CD4-positive, alpha-beta memory T cell (primary cell): ENCODE measurements around the gene ASTL. TPM values are rescaled to one million over a fixed set of nuclear protein-coding genes. Genes with fewer than 3 reads are reported as not detected.
"Not testable (repeated sequence)": the region's sequence is repeated elsewhere in the genome, so short reads cannot be mapped to it uniquely, and the experiment has no call there.

ENCODE experiments used
- CTCF ChIA-PET: fragments of 350-600 bp; sonication (Branson Sonifier 250); formaldehyde crosslinking; loops from one replicate; lab custom pipeline; 2021; ENCODE audit warnings: inconsistent platforms; ENCODE audit not compliant: partially characterized antibody; lab: Charles Lee
- POLR2A ChIA-PET: fragments of 350-600 bp; sonication (Branson Sonifier 250); formaldehyde crosslinking; loops from one replicate; lab custom pipeline; 2021; ENCODE audit not compliant: partially characterized antibody; lab: Charles Lee
- DNase-seq, 5 donors: peaks; one replicate each; pipeline versions ENCODE4 v3.0.0 to v3.0.0-alpha.2; 2020 to 2022; ENCODE audit warnings: mixed read lengths in 1 of 5
- H3K27ac ChIP-seq: one replicate; pipeline ENCODE4 v1.7.0; 2013; ENCODE audit warnings: low read depth, low read length
- H3K27me3 ChIP-seq: 2 replicates; pipeline ENCODE4 v1.7.0; 2013; ENCODE audit warnings: mild to moderate bottlenecking, low read length, moderate library complexity; ENCODE audit not compliant: insufficient read depth
- H3K36me3 ChIP-seq: 2 replicates; pipeline ENCODE4 v1.7.0; 2013; ENCODE audit warnings: mild to moderate bottlenecking, low read length, moderate library complexity; ENCODE audit not compliant: insufficient read depth
- H3K4me1 ChIP-seq: 2 replicates; pipeline ENCODE4 v1.7.0; 2013; ENCODE audit warnings: mild to moderate bottlenecking, low read length, moderate library complexity; ENCODE audit not compliant: insufficient read depth
- H3K4me3 ChIP-seq, 2 donors: one replicate each; pipeline ENCODE4 v1.7.0; 2013; ENCODE audit warnings: low read length in 2 of 2, mild to moderate bottlenecking in 1 of 2
- H3K9me3 ChIP-seq, 2 donors: one replicate each; pipeline ENCODE4 v1.7.0; 2013; ENCODE audit warnings: low read length in 2 of 2, control low read depth in 1 of 2; ENCODE audit not compliant: control insufficient read depth in 1 of 2
- H3K27ac Mint-ChIP-seq, 7 donors: one replicate each; pipeline ENCODE4 v1.8.0; 2020 to 2021; ENCODE audit warnings: mixed read lengths in 7 of 7, mild to moderate bottlenecking in 6 of 7, inconsistent platforms in 3 of 7, moderate library complexity in 3 of 7
- H3K27me3 Mint-ChIP-seq, 2 donors: one replicate each; pipeline ENCODE4 v1.8.0; 2020 to 2021; ENCODE audit warnings: mixed read lengths in 2 of 2
- H3K36me3 Mint-ChIP-seq, 2 donors: one replicate each; pipeline ENCODE4 v1.8.0; 2020 to 2021; ENCODE audit warnings: mixed read lengths in 2 of 2, inconsistent platforms in 1 of 2, mild to moderate bottlenecking in 1 of 2
- H3K4me1 Mint-ChIP-seq, 4 donors: one replicate each; pipeline ENCODE4 v1.8.0; 2020 to 2021; ENCODE audit warnings: mixed read lengths in 4 of 4, mild to moderate bottlenecking in 1 of 4
- H3K4me3 Mint-ChIP-seq, 8 donors: one replicate each; pipeline ENCODE4 v1.8.0; 2020 to 2021; ENCODE audit warnings: mixed read lengths in 8 of 8, mild to moderate bottlenecking in 7 of 8, moderate library complexity in 6 of 8, inconsistent platforms in 3 of 8
- H3K9me3 Mint-ChIP-seq, 8 donors: one replicate each; pipeline ENCODE4 v1.8.0; 2020 to 2021; ENCODE audit warnings: mixed read lengths in 8 of 8, mild to moderate bottlenecking in 5 of 8, inconsistent platforms in 3 of 8, moderate library complexity in 1 of 8
- intact Hi-C: fragments of 100-400 bp; cut with micrococcal nuclease; formaldehyde crosslinking; loops from one replicate; pipeline ENCODE4 v1.15.1; 2023
- polyA plus RNA-seq, 2 donors: library from polyadenylated mRNA; unstranded; fragments of 300-500 nt; fragmentation: Illumina TruSeq; gene quantifications; one replicate each; pipeline ENCODE4 v1.2.3, GENCODE V29; 2021
- total RNA-seq, 2 experiments: library from RNA; stranded (reverse); gene quantifications; one replicate each; pipeline ENCODE4 v1.2.3, GENCODE V29; 2021

ASTL gene
- total and polyA plus RNA-seq, 4 experiments from 2014 or later: 0.48 to 1.3 TPM; not detected in 2

GRCh38 chr2:96090196-96090926, 47.9 kb downstream of the ASTL start:
- intact Hi-C loops: no loop called here
- ChIA-PET POLR2A (no interaction called here), CTCF (no interaction called here)
- peaks cover 3 to 4% of the 10 kb centered on the region in 2 donors for H3K27me3 Mint-ChIP-seq
- Histone ChIP-seq H3K4me1 (no peaks in the 10 kb centered on the region), H3K9me3 (no peaks in the 10 kb centered on the region), H3K27ac (no peak overlapping the region), H3K4me3 (no peak overlapping the region), H3K36me3 (no peaks in the 10 kb centered on the region), H3K27me3 (no peaks in the 10 kb centered on the region)
- H3K4me3 Mint-ChIP-seq: no peak overlapping the region
- H3K4me1 Mint-ChIP-seq: no peaks in the 10 kb centered on the region
- H3K36me3 Mint-ChIP-seq: no peaks in the 10 kb centered on the region
- peak in 1 of 5 donors; percentile 19 for DNase-seq
- H3K9me3 Mint-ChIP-seq: peaks cover 0 to 4% (median 0%) of the 10 kb centered on the region in 8 donors
- H3K27ac Mint-ChIP-seq: no peak overlapping the region

DNA sequence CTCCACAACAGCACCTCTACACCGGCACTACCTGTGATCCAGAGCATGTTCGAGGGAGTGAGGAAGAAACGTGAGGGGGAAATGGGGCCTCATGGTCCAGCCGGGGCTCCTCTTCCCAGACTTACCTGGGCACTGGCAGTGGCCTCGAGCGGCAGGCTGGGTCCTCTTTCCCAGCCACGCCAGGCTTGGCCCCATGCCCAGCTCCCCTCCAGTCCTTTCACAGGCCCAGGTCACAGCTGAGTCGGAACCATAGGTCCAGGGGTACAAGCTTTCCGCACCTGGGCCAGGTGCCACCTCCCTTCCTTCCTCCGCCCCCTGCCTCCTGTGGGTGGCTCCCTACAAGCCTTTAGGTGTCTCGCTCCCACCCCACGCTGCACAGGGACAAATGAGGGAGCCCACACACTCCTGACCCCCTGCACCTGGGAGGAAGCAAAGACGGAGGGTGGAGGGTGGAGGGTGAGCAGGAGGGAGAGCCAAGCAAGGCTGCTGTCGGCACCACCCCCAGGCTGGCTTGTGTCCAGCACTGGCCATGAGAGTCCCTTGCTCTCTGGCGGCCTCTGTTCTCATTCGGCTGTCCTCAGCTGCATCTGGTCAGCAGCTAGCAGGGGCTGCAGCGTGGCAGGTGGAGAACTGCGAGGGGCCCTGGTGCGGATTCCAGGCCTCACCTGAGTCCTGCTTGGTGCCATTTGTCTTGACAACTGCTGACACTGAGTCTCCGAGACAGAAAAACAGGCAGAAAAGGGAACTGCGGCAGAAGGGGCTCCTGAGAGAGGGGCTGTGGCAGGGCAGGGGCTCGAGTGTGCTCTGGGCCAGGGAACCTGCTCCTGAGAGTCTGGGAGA, 48.7 kb downstream of the ASTL start:
- no peak overlapping the region for H3K4me3 ChIP-seq
- H3K4me1 ChIP-seq: no peaks in the 10 kb centered on the region
- ChIA-PET CTCF (no interaction called here), POLR2A (no interaction called here)
- no peak overlapping the region for H3K27ac ChIP-seq
- Mint-ChIP-seq H3K4me1 (no peaks in the 10 kb centered on the region), H3K27me3 (peaks cover 2 to 6% of the 10 kb centered on the region in 2 donors), H3K4me3 (no peak overlapping the region), H3K9me3 (peaks cover 0 to 4% (median 0%) of the 10 kb centered on the region in 8 donors), H3K27ac (no peak overlapping the region), H3K36me3 (no peaks in the 10 kb centered on the region)
- no peaks in the 10 kb centered on the region for H3K36me3 ChIP-seq
- DNase-seq: peak in 1 of 5 donors; percentile 27
- no peaks in the 10 kb centered on the region for H3K27me3 ChIP-seq
- intact Hi-C loops: no loop called here
- no peaks in the 10 kb centered on the region for H3K9me3 ChIP-seq

DNA sequence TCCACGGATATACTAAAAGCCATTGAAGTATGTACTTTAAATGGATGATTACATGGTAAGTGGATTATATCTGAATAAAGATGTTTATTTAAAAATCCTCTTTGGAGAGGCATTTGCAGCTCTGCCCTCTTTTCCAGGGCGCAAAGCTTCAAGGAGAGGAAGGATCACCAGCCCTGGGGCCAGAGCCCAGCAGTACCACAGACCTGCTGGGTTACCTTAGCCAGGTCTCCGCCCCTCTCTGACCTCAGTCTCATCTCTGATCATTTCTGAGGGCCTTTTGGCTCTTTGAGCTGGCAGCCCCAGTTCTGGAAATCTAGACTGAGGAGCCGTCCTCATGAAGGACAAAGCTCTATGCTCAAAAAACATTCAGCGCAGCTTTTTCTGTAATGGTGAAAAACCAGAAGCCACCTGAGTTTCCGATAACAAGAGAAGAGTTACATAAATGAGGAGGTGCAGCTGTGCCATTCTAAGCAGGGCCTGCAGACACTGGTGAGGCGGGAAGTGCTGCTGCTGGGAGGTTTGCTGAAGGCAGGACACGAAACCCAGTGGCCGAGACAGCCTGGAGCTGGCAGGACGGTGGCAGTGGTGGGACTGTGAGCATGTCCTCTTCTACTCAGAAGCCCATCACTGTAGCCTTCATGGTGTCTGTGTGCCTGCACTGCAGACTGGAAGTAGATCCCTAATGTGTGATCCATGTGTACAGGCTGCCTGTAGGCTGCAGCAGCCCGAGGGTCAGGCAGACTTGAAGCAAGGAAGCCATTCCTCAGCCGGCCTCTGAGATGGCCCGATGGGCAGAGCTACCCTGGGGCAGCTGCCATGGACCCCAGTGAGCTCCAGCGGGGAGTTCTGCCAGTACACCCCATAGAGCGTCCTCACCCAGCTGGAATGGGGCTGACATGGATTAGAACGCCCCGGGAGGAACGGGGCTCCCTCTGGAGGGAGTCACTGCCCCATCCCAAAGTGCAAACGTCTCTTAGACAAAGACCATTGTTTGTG, 49.7 kb downstream of the ASTL start:
- H3K27me3 ChIP-seq: no peaks in the 10 kb centered on the region

GRCh38 chr2:96087130-96087529, 51.2 kb downstream of the ASTL start:
- H3K9me3 Mint-ChIP-seq: peaks cover 0 to 4% (median 0%) of the 10 kb centered on the region in 8 donors
- intact Hi-C loops: no loop called here

More for the DNA sequence above, 49.7 kb downstream of the ASTL start:
- H3K36me3 ChIP-seq: no peaks in the 10 kb centered on the region
- no peak overlapping the region for H3K4me3 Mint-ChIP-seq
- H3K36me3 Mint-ChIP-seq: no peaks in the 10 kb centered on the region
- CTCF ChIA-PET: no interaction called here
- peak in 1 of 5 donors; percentile 15 for DNase-seq
- H3K4me1 ChIP-seq: no peaks in the 10 kb centered on the region
- intact Hi-C loops: no loop called here
- H3K27ac Mint-ChIP-seq: no peak overlapping the region
- no peaks in the 10 kb centered on the region for H3K4me1 Mint-ChIP-seq
- H3K9me3 ChIP-seq: no peaks in the 10 kb centered on the region
- peaks cover 2 to 4% of the 10 kb centered on the region in 2 donors for H3K27me3 Mint-ChIP-seq
- H3K9me3 Mint-ChIP-seq: peaks cover 0 to 4% (median 0%) of the 10 kb centered on the region in 8 donors
- POLR2A ChIA-PET: no interaction called here
- no peak overlapping the region for H3K27ac ChIP-seq
- no peak overlapping the region for H3K4me3 ChIP-seq

DNA sequence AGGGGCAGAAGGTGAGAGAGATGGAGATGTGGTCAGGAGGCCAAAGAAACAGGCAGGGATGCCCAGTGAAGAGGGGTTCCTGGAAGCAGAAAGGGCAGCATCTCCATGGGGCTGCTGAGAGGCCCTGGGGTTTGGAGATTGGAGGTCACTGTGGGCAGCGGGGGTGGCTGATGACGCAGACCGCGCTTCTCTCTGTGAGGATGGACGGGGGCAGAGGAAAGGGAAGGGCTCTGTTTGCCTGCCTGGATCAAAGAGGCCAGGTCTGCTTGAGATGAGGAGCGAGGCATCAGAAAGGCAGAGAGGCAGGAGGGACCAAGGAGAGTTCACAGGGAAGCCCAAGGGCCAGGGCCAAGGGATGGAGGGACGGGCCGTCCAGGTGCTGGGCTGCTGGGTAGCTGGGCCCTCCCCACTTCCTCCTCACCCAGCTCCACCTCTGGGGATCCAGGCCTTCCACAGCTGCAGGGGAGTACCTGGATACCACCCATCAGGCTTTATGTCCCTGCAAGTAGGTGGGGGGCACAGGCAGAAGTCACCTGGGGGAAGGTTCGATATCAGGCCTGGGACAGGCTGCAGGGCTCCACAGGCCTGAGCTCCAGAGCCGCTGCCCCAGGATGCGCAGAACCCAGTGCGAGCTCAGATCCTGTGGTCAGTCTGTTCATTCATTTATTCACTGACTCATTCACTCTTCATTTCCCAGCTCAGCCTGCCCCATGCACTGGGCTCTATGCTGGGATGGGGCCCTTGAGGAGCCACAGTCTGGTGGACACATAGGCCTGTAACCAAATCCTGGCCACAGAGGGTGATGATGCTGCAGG, 52.6 kb downstream of the ASTL start:
- ChIA-PET CTCF (no interaction called here), POLR2A (no interaction called here)
- intact Hi-C loops: no loop called here
- no peaks in the 10 kb centered on the region for H3K9me3 ChIP-seq
- H3K27me3 ChIP-seq: no peaks in the 10 kb centered on the region
- Mint-ChIP-seq H3K27me3 (peaks cover 3 to 4% of the 10 kb centered on the region in 2 donors), H3K9me3 (peaks cover 0 to 4% (median 0%) of the 10 kb centered on the region in 8 donors), H3K27ac (peak overlapping the region in 1 of 7 donors; percentile 81), H3K36me3 (no peaks in the 10 kb centered on the region), H3K4me3 (no peak overlapping the region), H3K4me1 (no peaks in the 10 kb centered on the region)
- H3K36me3 ChIP-seq: no peaks in the 10 kb centered on the region
- H3K4me3 ChIP-seq: no peak overlapping the region
- no peaks in the 10 kb centered on the region for H3K4me1 ChIP-seq
- DNase-seq: peak in 1 of 5 donors; percentile 24
- no peak overlapping the region for H3K27ac ChIP-seq

More at GRCh38 chr2:96087130-96087529, 51.2 kb downstream of the ASTL start:
- Mint-ChIP-seq H3K4me3 (no peak overlapping the region), H3K4me1 (no peaks in the 10 kb centered on the region), H3K36me3 (no peaks in the 10 kb centered on the region), H3K27ac (no peak overlapping the region), H3K27me3 (peaks cover 3 to 4% of the 10 kb centered on the region in 2 donors)
- H3K4me1 ChIP-seq: no peaks in the 10 kb centered on the region
- CTCF ChIA-PET: no interaction called here
- no peaks in the 10 kb centered on the region for H3K9me3 ChIP-seq
- H3K27ac ChIP-seq: no peak overlapping the region
- DNase-seq: no peak
- H3K4me3 ChIP-seq: no peak overlapping the region
- POLR2A ChIA-PET: no interaction called here
- H3K27me3 ChIP-seq: no peaks in the 10 kb centered on the region
- no peaks in the 10 kb centered on the region for H3K36me3 ChIP-seq

DNA sequence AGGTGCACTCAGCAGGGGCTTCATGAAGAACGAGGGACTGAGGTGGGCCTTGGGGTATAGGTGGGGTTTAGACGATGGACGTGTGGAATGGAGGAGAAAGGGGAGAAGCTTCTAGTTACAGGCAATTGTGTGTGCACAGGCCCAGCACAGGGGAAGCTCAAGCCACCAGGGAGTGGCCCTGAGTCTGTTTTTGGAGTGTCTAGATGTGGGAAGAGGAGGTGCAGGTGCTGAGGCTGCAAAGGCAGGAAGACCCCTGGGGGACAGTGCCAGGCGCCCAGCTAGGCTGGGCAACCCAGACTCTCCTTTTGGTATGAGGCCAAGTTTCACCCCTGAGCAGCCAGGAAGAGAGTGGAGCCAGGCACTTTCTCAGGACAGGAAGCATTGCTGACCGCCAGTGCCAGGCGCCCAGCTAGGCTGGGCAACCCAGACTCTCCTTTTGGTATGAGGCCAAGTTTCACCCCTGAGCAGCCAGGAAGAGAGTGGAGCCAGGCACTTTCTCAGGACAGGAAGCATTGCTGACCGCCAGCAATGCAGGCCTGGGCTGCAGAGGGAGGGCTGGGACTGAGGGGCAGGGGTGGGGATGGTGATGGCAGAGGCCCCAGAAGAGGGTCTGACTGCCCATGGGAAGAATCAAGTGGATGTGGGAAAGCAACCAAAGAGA, 53.3 kb downstream of the ASTL start:
- H3K4me3 Mint-ChIP-seq, H3K36me3 ChIP-seq, H3K4me1 ChIP-seq, H3K4me3 ChIP-seq, H3K27me3 ChIP-seq, H3K4me1 Mint-ChIP-seq, intact Hi-C loops, H3K36me3 Mint-ChIP-seq, H3K27ac ChIP-seq, H3K9me3 Mint-ChIP-seq, H3K9me3 ChIP-seq, POLR2A ChIA-PET, H3K27me3 Mint-ChIP-seq, CTCF ChIA-PET: not testable (repeated sequence)
- peak overlapping the region in 2 of 7 donors; percentile 50 to 81 for H3K27ac Mint-ChIP-seq
- peak in 1 of 5 donors; percentile 7 for DNase-seq
